ENCODE results near the gene PAOX.
A peak's percentile ranks its signal among the peaks of the same experiment; 100 is the strongest.

Gene PAOX

GRCh38 chr10:133394064-133394663 lies 15.1 kb downstream of the PAOX start, which contains the start of gene MTG1 (continued):
- no peak for TF ChIP-seq PRDM10 (tag by site-specific recombination; IDR thresholded peaks at IDR 0.05)
- TF ChIP-seq GLI4 (tag by site-specific recombination; IDR thresholded peaks at IDR 0.05), result peak; percentile 93; the same call in 1 of the 2 replicates
- TF ChIP-seq ZNF660 (tag by site-specific recombination; IDR thresholded peaks at IDR 0.05), result peak; percentile 88
- peak; percentile 97 for TF ChIP-seq ZBTB11 (tag by site-specific recombination; conservative IDR thresholded peaks at IDR 0.05; ENCODE audit: low read depth)
- 0 out of 2 replicates have a peak, but pooled peaks have one; percentile 34 for TF ChIP-seq ZBTB8A (tag by site-specific recombination; IDR thresholded peaks at IDR 0.05)
- TF ChIP-seq ZFP41 (tag by site-specific recombination; IDR thresholded peaks at IDR 0.05; ENCODE audit: borderline replicate concordance), result no peak
- no peak for TF ChIP-seq ZNF248 (tag by site-specific recombination; IDR thresholded peaks at IDR 0.05)
- TF ChIP-seq ZNF311 (tag by site-specific recombination; IDR thresholded peaks at IDR 0.05; ENCODE audit: borderline replicate concordance), result no peak
- TF ChIP-seq SETDB1 (IDR thresholded peaks at IDR 0.05; ENCODE audit: insufficient read length, low read length), result no peak
- TF ChIP-seq ZNF121 (tag by site-specific recombination; IDR thresholded peaks at IDR 0.05), result no peak
- TF ChIP-seq ZNF560 (tag by site-specific recombination; IDR thresholded peaks at IDR 0.05; ENCODE audit: borderline replicate concordance), result no peak
- no peak for TF ChIP-seq ZNF514 (tag by site-specific recombination; IDR thresholded peaks at IDR 0.05)
- no peak for TF ChIP-seq ZNF792 (tag by site-specific recombination; IDR thresholded peaks at IDR 0.05)
- peak; percentile 91 for TF ChIP-seq YY2 (tag by site-specific recombination; IDR thresholded peaks at IDR 0.05)
- TF ChIP-seq ZNF585B (tag by site-specific recombination; IDR thresholded peaks at IDR 0.05), result no peak
- TF ChIP-seq ZNF324 (tag by site-specific recombination; IDR thresholded peaks at IDR 0.05), result peak; percentile 92
- no peak for TF ChIP-seq ZNF169 (tag by site-specific recombination; IDR thresholded peaks at IDR 0.05)
- no peak for TF ChIP-seq ZSCAN18 (tag by site-specific recombination; IDR thresholded peaks at IDR 0.05)
- peak; percentile 95 for TF ChIP-seq ZIC2 (tag by site-specific recombination; IDR thresholded peaks at IDR 0.05)
- TF ChIP-seq ZNF274 (IDR thresholded peaks at IDR 0.05; ENCODE audit: low read length), result no peak
- TF ChIP-seq ZNF274 (tag by site-specific recombination; IDR thresholded peaks at IDR 0.05; ENCODE audit: borderline replicate concordance), result no peak
- no peak for TF ChIP-seq ZSCAN23 (tag by site-specific recombination; IDR thresholded peaks at IDR 0.05)
- TF ChIP-seq ZNF114 (tag by site-specific recombination; IDR thresholded peaks at IDR 0.05), result no peak
- no peak for TF ChIP-seq ZNF280D (tag by site-specific recombination; IDR thresholded peaks at IDR 0.05)
- peak; percentile 80; the same call in 1 of the 2 replicates for TF ChIP-seq ZNF610 (tag by site-specific recombination; IDR thresholded peaks at IDR 0.05; ENCODE audit: borderline replicate concordance)
- no peak for TF ChIP-seq ZNF16 (tag by site-specific recombination; IDR thresholded peaks at IDR 0.05; ENCODE audit: low read depth)
- TF ChIP-seq ZNF426 (tag by site-specific recombination; IDR thresholded peaks at IDR 0.05), result no peak
- TF ChIP-seq ZNF785 (tag by site-specific recombination; IDR thresholded peaks at IDR 0.05), result 0 out of 2 replicates have a peak, but pooled peaks have one; percentile 50
- TF ChIP-seq ZNF623 (tag by site-specific recombination; IDR thresholded peaks at IDR 0.05), result no peak
- TF ChIP-seq ZNF335 (tag by site-specific recombination; conservative IDR thresholded peaks at IDR 0.05), result no peak; the same call in 1 of the 2 replicates

Data from HEK293 (cell line).